DOHH2 (cell line): Measurements from ENCODE around the gene DPEP3.

Experiments used
- H3F3A ChIP-seq: fragments of 200-600 bp; sonication (generic), shearing (Covaris generic); 2 replicates; pipeline ENCODE4 v1.6.0; 2016; ENCODE audit warnings: antibody characterized with exemption, mild to moderate bottlenecking; ENCODE audit not compliant: control insufficient read depth, insufficient read depth
- H3K27ac ChIP-seq: fragments of 200-600 bp; sonication (generic); 2 replicates; pipeline ENCODE4 v1.5.1; 2014; ENCODE audit warnings: low read depth, mild to moderate bottlenecking, low read length, moderate library complexity
- H3K27me3 ChIP-seq: fragments of 200-600 bp; sonication (generic); 2 replicates; pipeline ENCODE4 v1.6.1; 2014; ENCODE audit warnings: mild to moderate bottlenecking, low read length, mixed read lengths; ENCODE audit not compliant: control insufficient read depth
- H3K36me3 ChIP-seq: fragments of 200-600 bp; sonication (generic); 2 replicates; pipeline ENCODE4 v1.6.1; 2014; ENCODE audit warnings: mild to moderate bottlenecking, low read length, moderate library complexity, mixed read lengths; ENCODE audit not compliant: control insufficient read depth
- H3K4me1 ChIP-seq: fragments of 200-600 bp; sonication (generic); 2 replicates; pipeline ENCODE4 v1.6.1; 2014; ENCODE audit warnings: mild to moderate bottlenecking, low read length, mixed read lengths; ENCODE audit not compliant: control insufficient read depth
- H3K4me2 ChIP-seq: fragments of 200-600 bp; sonication (generic); 2 replicates; pipeline ENCODE4 v1.6.0; 2014; ENCODE audit warnings: mild to moderate bottlenecking, low read length, moderate library complexity
- H3K4me3 ChIP-seq: fragments of 200-600 bp; sonication (generic); 2 replicates; pipeline ENCODE4 v1.5.1; 2014; ENCODE audit warnings: mild to moderate bottlenecking, low read length, mixed read lengths
- H3K79me2 ChIP-seq: fragments of 200-600 bp; sonication (generic); 2 replicates; pipeline ENCODE4 v1.6.1; 2014; ENCODE audit warnings: mild to moderate bottlenecking, low read length, mixed read lengths; ENCODE audit not compliant: control insufficient read depth
- H3K9me2 ChIP-seq: fragments of 200-600 bp; sonication (generic); replicated peaks from 2 replicates; pipeline ENCODE4 v1.6.1; 2014; ENCODE audit warnings: mild to moderate bottlenecking, low read length, mixed read lengths; ENCODE audit not compliant: control insufficient read depth
- H3K9me3 ChIP-seq: fragments of 200-600 bp; sonication (generic); 2 replicates; pipeline ENCODE4 v1.6.1; 2014; ENCODE audit warnings: antibody characterized with exemption, low read length, mixed read lengths; ENCODE audit not compliant: control insufficient read depth, insufficient read depth
- H4K20me1 ChIP-seq: fragments of 200-600 bp; sonication (generic); 2 replicates; pipeline ENCODE4 v1.6.0; 2014; ENCODE audit warnings: low read depth, mild to moderate bottlenecking, antibody characterized with exemption, low read length, moderate library complexity; ENCODE audit not compliant: control insufficient read depth, insufficient read depth
- EZH2phosphoT487 ChIP-seq: fragments of 200-600 bp; sonication (generic); IDR thresholded peaks from 2 replicates; pipeline ENCODE4 v1.6.1; 2017; ENCODE audit warnings: borderline replicate concordance, mild to moderate bottlenecking, antibody characterized with exemption, low read length, moderate library complexity, mixed read lengths
- TF ChIP-seq, protein P1 (sequence below): fragments of 200-600 bp; sonication (generic); IDR thresholded peaks from one replicate; pipeline ENCODE4 v1.5.1; 2014; ENCODE audit warnings: antibody characterized with exemption, mild to moderate bottlenecking, low read depth, low read length; ENCODE audit not compliant: poor library complexity, severe bottlenecking

Gene DPEP3

GRCh38 chr16:67954421-67955196 lies 25.7 kb downstream of the DPEP3 start:
- Histone ChIP-seq H4K20me1 (no peaks in the 10 kb centered on the region), H3K36me3 (no peaks in the 10 kb centered on the region; the same call in 1 of the 2 replicates), H3K27ac (no peak overlapping the region), H3K4me3 (no peak overlapping the region), H3K9me3 (no peaks in the 10 kb centered on the region), H3K79me2 (no peaks in the 10 kb centered on the region), H3K9me2 (no peaks in the 10 kb centered on the region), H3K4me1 (no peaks in the 10 kb centered on the region), H3F3A (no peaks in the 10 kb centered on the region), H3K4me2 (no peak overlapping the region), H3K27me3 (no peaks in the 10 kb centered on the region)
- TF ChIP-seq EZH2phosphoT487: no peak
- TF ChIP-seq, protein P1, sequence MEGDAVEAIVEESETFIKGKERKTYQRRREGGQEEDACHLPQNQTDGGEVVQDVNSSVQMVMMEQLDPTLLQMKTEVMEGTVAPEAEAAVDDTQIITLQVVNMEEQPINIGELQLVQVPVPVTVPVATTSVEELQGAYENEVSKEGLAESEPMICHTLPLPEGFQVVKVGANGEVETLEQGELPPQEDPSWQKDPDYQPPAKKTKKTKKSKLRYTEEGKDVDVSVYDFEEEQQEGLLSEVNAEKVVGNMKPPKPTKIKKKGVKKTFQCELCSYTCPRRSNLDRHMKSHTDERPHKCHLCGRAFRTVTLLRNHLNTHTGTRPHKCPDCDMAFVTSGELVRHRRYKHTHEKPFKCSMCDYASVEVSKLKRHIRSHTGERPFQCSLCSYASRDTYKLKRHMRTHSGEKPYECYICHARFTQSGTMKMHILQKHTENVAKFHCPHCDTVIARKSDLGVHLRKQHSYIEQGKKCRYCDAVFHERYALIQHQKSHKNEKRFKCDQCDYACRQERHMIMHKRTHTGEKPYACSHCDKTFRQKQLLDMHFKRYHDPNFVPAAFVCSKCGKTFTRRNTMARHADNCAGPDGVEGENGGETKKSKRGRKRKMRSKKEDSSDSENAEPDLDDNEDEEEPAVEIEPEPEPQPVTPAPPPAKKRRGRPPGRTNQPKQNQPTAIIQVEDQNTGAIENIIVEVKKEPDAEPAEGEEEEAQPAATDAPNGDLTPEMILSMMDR: no peak

GRCh38 chr16:67953641-67954375 lies 26.5 kb downstream of the DPEP3 start:
- H3K36me3 ChIP-seq: no peaks in the 10 kb centered on the region; the same call in 1 of the 2 replicates
- H3F3A ChIP-seq: no peaks in the 10 kb centered on the region
- H3K4me3 ChIP-seq: no peak overlapping the region
- no peaks in the 10 kb centered on the region for H3K4me1 ChIP-seq
- no peaks in the 10 kb centered on the region for H3K27me3 ChIP-seq
- H3K9me3 ChIP-seq: no peaks in the 10 kb centered on the region
- TF ChIP-seq, protein P1: no peak
- no peak for TF ChIP-seq EZH2phosphoT487
- H3K4me2 ChIP-seq: no peak overlapping the region
- H3K9me2 ChIP-seq: no peaks in the 10 kb centered on the region
- H3K79me2 ChIP-seq: no peaks in the 10 kb centered on the region
- no peak overlapping the region for H3K27ac ChIP-seq
- H4K20me1 ChIP-seq: no peaks in the 10 kb centered on the region

- TF ChIP-seq EZH2phosphoT487: no peak
- TF ChIP-seq, protein P1: no peak
- Histone ChIP-seq H3K79me2 (no peaks in the 10 kb centered on the region), H3K27me3 (no peaks in the 10 kb centered on the region), H3K27ac (no peak overlapping the region), H3K9me3 (no peaks in the 10 kb centered on the region), H3K4me1 (no peaks in the 10 kb centered on the region), H3K4me2 (no peak overlapping the region), H3K4me3 (no peak overlapping the region), H3F3A (no peaks in the 10 kb centered on the region), H3K36me3 (no peaks in the 10 kb centered on the region; the same call in 1 of the 2 replicates), H4K20me1 (no peaks in the 10 kb centered on the region), H3K9me2 (no peaks in the 10 kb centered on the region)
Measured at GRCh38 chr16:67951485-67951884, 28.8 kb downstream of the DPEP3 start.
